ENCODE measurements around the gene HS2ST1.

GRCh38 chr1:86955678-86956077 is 41.2 kb downstream of the HS2ST1 start:
- no peak for TF ChIP-seq CTCF (IDR thresholded peaks at IDR 0.05)
- no peak for TF ChIP-seq POLR2A (IDR thresholded peaks at IDR 0.05)

Data from thyroid gland (tissue), 4 donors.